Activated naive CD4-positive, alpha-beta T cell treated with anti-CD3 and anti-CD28 coated beads for 36 hours (primary cell): Measurements from ENCODE around the gene C22orf42. TPM values are rescaled to one million over a fixed set of nuclear protein-coding genes. Genes with fewer than 3 reads are reported as not detected.

Experiments
- CTCF ChIA-PET: fragments of 350-600 bp; sonication (Branson Sonifier 250); formaldehyde crosslinking; loops from one replicate; lab custom pipeline; 2021; ENCODE audit warnings: antibody characterized with exemption; lab: Charles Lee
- DNase-seq: peaks from one replicate; pipeline ENCODE4 v3.0.0-alpha.2; 2020
- H3K27ac Mint-ChIP-seq: one replicate; pipeline ENCODE4 v1.8.0; 2021; ENCODE audit warnings: mild to moderate bottlenecking, mixed read lengths
- H3K27me3 Mint-ChIP-seq: one replicate; pipeline ENCODE4 v1.8.0; 2021; ENCODE audit warnings: low read depth, mixed read lengths
- H3K36me3 Mint-ChIP-seq: one replicate; pipeline ENCODE4 v1.8.0; 2021; ENCODE audit warnings: low read depth, mixed read lengths
- H3K4me1 Mint-ChIP-seq: one replicate; pipeline ENCODE4 v1.8.0; 2021; ENCODE audit warnings: low read depth, mixed read lengths
- H3K4me3 Mint-ChIP-seq: one replicate; pipeline ENCODE4 v1.8.0; 2021; ENCODE audit warnings: mild to moderate bottlenecking, moderate library complexity, mixed read lengths
- H3K9me3 Mint-ChIP-seq: one replicate; pipeline ENCODE4 v1.8.0; 2021; ENCODE audit warnings: mixed read lengths
- intact Hi-C: fragments of 100-400 bp; cut with micrococcal nuclease; formaldehyde crosslinking; loops from one replicate; pipeline ENCODE4 v1.15.1; 2023
- total RNA-seq, 2 experiments: library from RNA; stranded (reverse); gene quantifications; one replicate each; pipeline ENCODE4 v1.2.3, GENCODE V29; 2021

The C22orf42 gene
- total RNA-seq, 2 experiments from 2014 or later: not detected

DNA sequence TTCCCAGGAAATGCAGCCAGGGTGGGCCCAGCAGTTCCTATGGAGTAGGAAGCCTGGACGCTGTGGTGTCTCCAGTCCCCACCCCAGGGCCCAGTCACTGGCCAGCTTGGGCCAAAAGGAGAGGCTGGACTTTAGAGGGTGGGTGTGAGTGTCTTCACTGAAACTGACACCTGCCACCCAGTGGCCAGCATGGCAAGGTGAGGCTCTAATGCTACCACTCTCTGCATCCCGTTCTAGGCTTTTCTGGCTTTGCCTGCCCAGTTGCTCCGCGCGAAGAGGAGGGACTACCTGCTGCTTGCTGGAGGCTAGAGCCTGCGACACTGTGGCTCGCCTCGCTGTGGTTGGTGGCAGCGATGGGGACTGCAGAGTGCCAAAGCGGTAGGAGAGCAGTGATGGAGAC is 35.4 kb downstream of the C22orf42 start:
- no peak overlapping the region for H3K27ac Mint-ChIP-seq
- H3K27me3 Mint-ChIP-seq: no peaks in the 10 kb centered on the region
- intact Hi-C loops: no loop called here
- H3K36me3 Mint-ChIP-seq: no peaks in the 10 kb centered on the region
- no peaks in the 10 kb centered on the region for H3K9me3 Mint-ChIP-seq
- no peak overlapping the region for H3K4me3 Mint-ChIP-seq
- CTCF ChIA-PET: no interaction called here
- peaks cover 10% of the 10 kb centered on the region for H3K4me1 Mint-ChIP-seq
- DNase-seq: no peak

DNA sequence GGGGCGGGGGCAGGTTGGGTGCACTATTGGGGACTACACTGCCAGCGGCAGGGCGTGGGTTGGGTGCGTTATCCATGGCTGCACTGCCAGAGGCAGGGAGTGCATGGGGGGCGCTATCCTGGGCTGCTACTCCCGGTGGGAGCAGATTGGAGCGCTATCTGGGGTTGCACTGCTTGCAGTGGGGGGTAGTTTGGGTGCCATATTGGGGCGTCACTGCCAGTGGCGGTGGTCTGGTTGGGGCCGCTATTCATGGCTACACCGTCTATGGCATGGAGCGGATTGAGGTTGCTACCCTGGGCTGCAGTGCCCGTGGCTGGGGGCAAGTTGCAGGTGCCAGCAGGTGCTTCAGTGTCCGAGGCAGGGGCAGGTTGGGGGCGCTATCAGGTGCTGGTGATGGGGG is 36.2 kb downstream of the C22orf42 start:
- intact Hi-C loops: no loop called here
- CTCF ChIA-PET: no interaction called here
- Mint-ChIP-seq H3K36me3 (no peaks in the 10 kb centered on the region), H3K4me1 (peaks cover 10% of the 10 kb centered on the region), H3K27me3 (no peaks in the 10 kb centered on the region), H3K9me3 (no peaks in the 10 kb centered on the region), H3K4me3 (no peak overlapping the region), H3K27ac (no peak overlapping the region)
- DNase-seq: no peak

DNA sequence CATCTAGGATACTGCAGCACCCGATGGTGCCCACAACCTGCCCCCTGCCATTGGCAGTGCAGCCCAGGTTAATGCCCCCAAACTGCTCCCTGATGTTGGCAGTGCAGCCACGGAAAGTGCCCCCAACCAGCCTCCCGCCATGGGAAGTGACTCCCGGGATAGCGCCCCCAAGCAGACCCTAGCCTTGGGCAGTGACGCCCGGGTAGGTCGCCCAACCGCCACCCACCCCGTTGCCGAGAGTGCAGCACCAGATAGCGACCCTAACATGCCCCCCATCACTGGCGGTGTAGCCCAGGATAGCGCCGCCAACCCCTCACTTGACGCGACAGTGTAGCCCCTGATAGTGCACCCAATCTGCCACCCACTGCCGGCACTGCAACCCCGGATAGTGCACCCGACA is 38.5 kb downstream of the C22orf42 start:
- no peak for DNase-seq
- H3K27ac Mint-ChIP-seq: no peak overlapping the region
- peaks cover 10% of the 10 kb centered on the region for H3K4me1 Mint-ChIP-seq
- intact Hi-C loops: no loop called here
- CTCF ChIA-PET: no interaction called here
- no peaks in the 10 kb centered on the region for H3K36me3 Mint-ChIP-seq
- H3K27me3 Mint-ChIP-seq: no peaks in the 10 kb centered on the region
- no peak overlapping the region for H3K4me3 Mint-ChIP-seq
- no peaks in the 10 kb centered on the region for H3K9me3 Mint-ChIP-seq

DNA sequence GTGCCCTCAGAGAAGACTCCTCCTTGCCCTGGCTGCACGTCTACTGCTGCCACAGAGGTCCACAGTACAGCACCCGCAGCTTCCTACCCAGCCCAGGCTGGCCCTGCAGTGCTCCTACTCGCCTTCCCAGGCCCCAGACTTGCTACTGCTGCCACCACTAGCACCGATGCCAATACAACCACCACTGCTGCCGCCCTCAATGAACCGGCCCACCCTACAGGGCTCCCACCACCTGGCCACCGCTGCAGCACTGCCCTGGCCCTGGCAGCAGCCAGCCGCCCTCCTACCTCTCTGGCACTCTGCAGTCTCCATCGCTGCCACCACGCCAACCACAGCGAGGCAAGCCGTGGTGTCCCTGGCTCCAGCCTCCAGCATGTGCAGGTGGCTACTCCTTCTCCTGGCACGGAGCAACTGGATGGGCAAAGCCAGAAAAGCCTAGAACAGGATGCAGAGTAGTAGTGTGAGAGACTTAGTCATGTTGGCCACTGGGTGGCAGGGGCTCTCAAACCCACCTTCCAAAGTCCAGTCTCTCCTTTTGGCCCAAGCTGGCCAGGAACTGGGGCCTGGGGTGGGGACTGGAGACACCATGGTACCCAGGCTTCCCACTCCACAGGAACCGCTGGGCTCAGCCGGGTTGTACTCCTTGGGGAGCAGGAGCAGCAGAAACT is 39.4 kb downstream of the C22orf42 start:
- intact Hi-C loops: no loop called here
- H3K36me3 Mint-ChIP-seq: no peaks in the 10 kb centered on the region
- no peaks in the 10 kb centered on the region for H3K27me3 Mint-ChIP-seq
- H3K4me1 Mint-ChIP-seq: peaks cover 2% of the 10 kb centered on the region
- H3K4me3 Mint-ChIP-seq: no peak overlapping the region
- DNase-seq: no peak
- H3K9me3 Mint-ChIP-seq: no peaks in the 10 kb centered on the region
- CTCF ChIA-PET: no interaction called here
- no peak overlapping the region for H3K27ac Mint-ChIP-seq

DNA sequence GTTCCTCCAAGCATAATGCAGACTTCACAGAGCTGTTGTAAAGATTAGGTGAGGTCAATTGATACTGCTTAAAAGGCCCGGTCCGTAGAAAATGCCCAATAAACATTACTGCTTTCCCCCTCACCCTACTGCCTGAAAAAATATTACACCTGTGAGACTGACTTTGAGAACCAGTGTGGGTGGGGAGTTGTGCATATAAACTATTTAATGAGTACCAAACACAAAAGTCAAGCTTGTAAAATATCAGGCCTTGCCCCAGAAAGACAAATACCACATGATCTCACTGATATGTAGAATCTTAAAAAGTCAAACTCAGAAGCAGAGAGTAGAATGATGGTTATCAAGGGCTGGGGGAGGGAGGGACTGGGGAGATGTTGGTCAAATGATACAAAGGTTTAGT is 46.7 kb downstream of the C22orf42 start:
- Mint-ChIP-seq H3K4me3 (no peak overlapping the region), H3K27me3 (peaks cover 20% of the 10 kb centered on the region), H3K9me3 (no peaks in the 10 kb centered on the region), H3K27ac (no peak overlapping the region), H3K4me1 (no peaks in the 10 kb centered on the region), H3K36me3 (no peaks in the 10 kb centered on the region)
- CTCF ChIA-PET: no interaction called here
- intact Hi-C loops: no loop called here
- DNase-seq: no peak

DNA sequence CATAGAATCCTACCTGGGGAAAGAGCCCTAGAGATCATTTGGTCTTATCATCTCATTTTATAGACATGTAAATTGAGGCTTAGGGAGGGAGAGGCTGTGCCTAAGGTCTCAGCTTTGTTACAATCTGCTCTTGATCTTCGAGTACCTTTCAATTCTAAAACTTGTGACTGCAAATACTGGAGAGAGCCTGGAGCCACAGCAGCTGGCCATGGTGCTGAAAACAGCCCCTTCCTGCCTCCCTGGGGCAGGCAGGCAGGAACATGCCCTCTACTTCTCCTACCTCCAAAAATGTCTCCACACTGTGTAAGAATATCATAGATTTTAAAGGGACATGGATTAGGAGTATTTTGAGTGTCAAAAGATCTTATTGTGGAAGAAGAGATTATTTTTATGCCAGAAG is 52.2 kb downstream of the C22orf42 start:
- peak; percentile 59 for DNase-seq
- Mint-ChIP-seq H3K4me1 (no peaks in the 10 kb centered on the region), H3K9me3 (no peaks in the 10 kb centered on the region), H3K36me3 (no peaks in the 10 kb centered on the region), H3K4me3 (no peak overlapping the region), H3K27me3 (peaks cover 32% of the 10 kb centered on the region), H3K27ac (no peak overlapping the region)
- CTCF ChIA-PET: no interaction called here
- intact Hi-C loops: no loop called here

DNA sequence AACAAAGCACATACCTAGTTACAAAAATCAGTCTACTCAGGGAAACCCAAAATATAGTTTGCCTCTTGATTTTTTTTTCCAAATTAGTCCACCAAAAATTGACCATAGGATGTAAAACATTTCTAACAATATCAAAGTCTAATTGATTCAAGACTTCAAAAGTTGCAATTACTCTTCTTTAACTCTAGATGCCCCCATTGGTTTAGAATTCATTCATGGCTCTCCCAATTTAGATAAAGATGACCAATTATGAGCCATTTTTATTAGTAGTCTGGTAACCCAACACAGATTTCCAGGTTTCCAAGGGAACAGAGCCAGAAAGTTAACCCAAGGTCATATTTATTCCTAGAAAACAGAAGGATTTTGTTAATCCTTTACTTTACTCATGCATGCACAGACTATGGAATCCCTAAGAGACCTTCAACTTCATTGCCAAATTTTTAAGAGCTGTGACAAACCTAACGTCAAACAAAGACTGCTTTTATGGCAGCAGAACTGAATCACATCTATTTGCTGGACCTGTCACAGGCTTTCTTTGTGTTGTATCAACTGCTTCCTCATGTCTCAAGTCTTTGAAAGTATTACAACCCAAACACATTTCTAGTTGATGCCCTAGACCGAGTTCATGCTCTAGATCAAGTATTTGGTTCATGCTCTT is 55.3 kb downstream of the C22orf42 start:
- no peak overlapping the region for H3K27ac Mint-ChIP-seq
- DNase-seq: no peak
- CTCF ChIA-PET: interaction anchor here (1.1 to 1.6 kb wide), 4 partner anchors 10 to 176 kb away, joined by 3 to 4 read pairs (median 3); no protein-coding TSS in a partner anchor
- no peak overlapping the region for H3K4me3 Mint-ChIP-seq
- H3K4me1 Mint-ChIP-seq: no peaks in the 10 kb centered on the region
- intact Hi-C loops: loop anchor here (1.0 to 2.0 kb wide), 3 partner anchors 104 to 370 kb away; no protein-coding TSS in a partner anchor
- H3K36me3 Mint-ChIP-seq: no peaks in the 10 kb centered on the region
- H3K9me3 Mint-ChIP-seq: no peaks in the 10 kb centered on the region
- H3K27me3 Mint-ChIP-seq: peaks cover 19% of the 10 kb centered on the region

DNA sequence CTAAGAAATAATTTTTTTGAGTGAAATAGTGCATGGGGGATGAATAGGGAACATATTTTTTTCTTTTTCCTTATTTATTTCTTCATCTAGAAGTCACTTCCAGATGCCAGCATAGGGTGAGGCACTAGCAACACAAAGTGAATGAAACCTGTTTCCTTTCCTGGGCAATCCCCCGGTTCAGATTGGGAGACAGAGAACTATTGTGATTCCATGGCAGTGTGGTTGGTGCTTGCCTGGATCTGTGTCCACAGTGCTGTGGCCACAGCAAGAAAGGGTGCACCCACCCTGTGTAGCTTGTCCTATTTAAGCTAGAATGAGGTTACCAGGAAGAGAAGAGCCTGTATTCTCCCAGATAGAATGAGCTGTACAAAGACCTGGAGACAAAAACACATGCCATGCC is 58.4 kb downstream of the C22orf42 start:
- Mint-ChIP-seq H3K36me3 (no peaks in the 10 kb centered on the region), H3K27ac (no peak overlapping the region), H3K9me3 (no peaks in the 10 kb centered on the region), H3K27me3 (peaks cover 2% of the 10 kb centered on the region), H3K4me3 (no peak overlapping the region), H3K4me1 (no peaks in the 10 kb centered on the region)
- CTCF ChIA-PET: no interaction called here
- intact Hi-C loops: no loop called here
- no peak for DNase-seq

Other genes starting within 250 kb of the C22orf42 start
- gene YWHAH, start 214.8 kb downstream of the C22orf42 start, total RNA-seq: 100 to 1,000 TPM; 115 to 118 TPM
- not detected for gene SLC5A1, start 116.0 kb downstream of the C22orf42 start, total RNA-seq
- gene RFPL2, start 45.8 kb upstream of the C22orf42 start, total RNA-seq: not detected
- not detected for gene SLC5A4, start 96.0 kb upstream of the C22orf42 start, total RNA-seq
- gene RFPL3, start 198.6 kb upstream of the C22orf42 start, total RNA-seq: not detected